Stimulated activated CD4-positive, alpha-beta T cell treated with anti-CD3 and anti-CD28 coated beads, Interleukin-12 subunit alpha, Interleukin-12 subunit beta, amount 100 ng/mL, for 4 hours (primary cell): ENCODE data around the gene MAPK12.

Experiments used
- DNase-seq: peaks from one replicate; pipeline ENCODE4 v3.0.0-alpha.2; 2020

MAPK12 gene

GRCh38 chr22:50298937-50299784 is 37.7 kb upstream of the MAPK12 start:
- no peak for DNase-seq

- no peak for DNase-seq
These were observed 36.8 kb upstream of the MAPK12 start for GRCh38 chr22:50298266-50298637.

GRCh38 chr22:50297510-50298265 is 36.2 kb upstream of the MAPK12 start:
- no peak for DNase-seq

GRCh38 chr22:50296658-50297490 is 35.4 kb upstream of the MAPK12 start:
- no peak for DNase-seq

DNA sequence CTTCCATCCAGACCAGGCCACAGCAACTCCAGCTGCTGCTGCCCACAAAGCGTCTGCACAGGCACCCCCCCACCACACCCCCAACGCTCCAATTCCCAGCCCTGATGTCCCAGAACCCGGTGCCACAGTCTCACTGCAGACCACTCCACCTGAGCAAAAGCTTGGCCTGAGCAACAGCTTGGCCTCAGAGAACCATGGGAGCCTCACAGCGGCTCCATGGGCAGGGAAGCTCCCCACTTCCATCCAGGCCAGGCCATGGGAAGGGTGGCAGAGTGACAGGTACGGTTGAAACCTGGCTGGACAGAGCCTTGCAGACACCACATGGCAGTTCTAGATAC is 32.8 kb upstream of the MAPK12 start:
- no peak for DNase-seq

- DNase-seq = no peak
These were observed 32.2 kb upstream of the MAPK12 start for GRCh38 chr22:50293441-50294318.

GRCh38 chr22:50292643-50293440 is 31.4 kb upstream of the MAPK12 start:
- DNase-seq = no peak

DNA sequence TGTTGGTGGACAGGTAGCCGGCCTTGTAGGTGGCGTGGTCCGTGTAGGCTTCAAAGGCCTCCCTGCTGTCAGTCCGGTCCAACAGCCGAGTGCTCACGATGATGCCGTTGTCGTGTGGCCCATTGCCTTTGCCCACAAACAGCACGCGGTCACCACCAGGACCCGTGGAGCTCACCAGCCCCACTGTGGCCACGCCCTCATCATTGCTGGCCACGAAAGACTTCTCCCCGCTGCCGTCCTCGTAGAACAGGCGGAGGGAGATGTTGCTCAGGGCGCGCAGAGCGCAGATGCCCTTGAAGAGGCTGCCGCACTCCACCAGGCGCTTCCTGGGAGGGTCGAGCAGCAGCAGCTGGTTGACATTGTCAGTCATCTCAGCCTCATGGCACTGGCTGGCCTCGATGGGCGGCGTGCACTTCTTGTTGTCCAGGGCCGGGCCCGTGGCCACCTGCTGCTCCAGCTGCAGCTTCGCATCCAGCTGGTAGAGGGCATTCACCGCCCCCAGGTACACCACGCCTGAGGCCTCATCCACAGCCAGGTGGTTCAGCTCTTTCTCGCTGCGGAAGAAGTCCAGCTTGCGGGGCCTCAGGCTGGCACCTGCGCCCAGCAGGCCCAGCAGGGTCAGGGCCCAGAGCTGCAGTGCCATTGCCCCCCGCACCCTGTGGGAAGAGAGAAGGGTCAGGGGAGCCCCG is 28.6 kb upstream of the MAPK12 start:
- no peak for DNase-seq

DNA sequence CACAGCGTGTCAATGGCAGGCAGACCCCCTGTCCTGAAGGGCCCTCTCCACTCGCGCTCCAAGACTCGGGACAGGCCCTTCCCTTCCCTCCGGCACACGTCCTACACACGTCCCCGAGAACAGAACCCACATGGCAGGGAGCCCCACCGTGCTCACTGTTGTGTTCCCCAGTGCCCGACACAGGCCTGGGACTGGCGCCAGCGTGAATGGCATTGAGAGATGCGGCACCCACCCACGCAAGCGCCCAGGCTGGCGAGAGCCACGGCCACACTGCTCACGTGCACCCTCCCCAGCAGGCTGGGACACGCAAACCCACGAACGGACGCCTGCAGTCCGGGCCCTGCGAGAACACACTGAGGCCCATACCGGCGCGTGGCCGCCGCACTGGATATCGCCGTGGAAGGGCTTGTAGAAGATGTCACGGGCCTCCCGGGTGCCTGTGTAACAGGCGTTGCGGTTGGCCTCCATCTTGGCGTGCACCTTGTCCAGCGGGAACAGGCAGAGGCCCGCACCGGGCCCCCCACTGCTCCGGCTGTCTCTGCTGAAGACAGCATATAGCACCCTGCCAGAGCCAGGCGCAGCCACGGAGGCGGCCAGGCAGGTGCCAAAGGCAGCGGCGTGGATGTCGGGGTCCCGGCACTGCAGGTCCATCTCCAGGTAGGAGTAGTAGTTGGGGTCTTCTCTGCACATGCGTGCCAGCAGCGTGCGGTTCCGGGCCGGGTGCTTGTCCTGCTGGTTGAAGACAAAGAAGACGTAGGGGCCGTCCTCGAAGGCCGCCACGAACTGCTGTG is 27.9 kb upstream of the MAPK12 start:
- no peak for DNase-seq

- DNase-seq = no peak
These were observed 26.2 kb upstream of the MAPK12 start for GRCh38 chr22:50287731-50288130.

GRCh38 chr22:50286701-50287318 is 25.3 kb upstream of the MAPK12 start:
- DNase-seq = no peak

- no peak for DNase-seq
These were observed 24.8 kb upstream of the MAPK12 start for GRCh38 chr22:50286275-50286674.

DNA sequence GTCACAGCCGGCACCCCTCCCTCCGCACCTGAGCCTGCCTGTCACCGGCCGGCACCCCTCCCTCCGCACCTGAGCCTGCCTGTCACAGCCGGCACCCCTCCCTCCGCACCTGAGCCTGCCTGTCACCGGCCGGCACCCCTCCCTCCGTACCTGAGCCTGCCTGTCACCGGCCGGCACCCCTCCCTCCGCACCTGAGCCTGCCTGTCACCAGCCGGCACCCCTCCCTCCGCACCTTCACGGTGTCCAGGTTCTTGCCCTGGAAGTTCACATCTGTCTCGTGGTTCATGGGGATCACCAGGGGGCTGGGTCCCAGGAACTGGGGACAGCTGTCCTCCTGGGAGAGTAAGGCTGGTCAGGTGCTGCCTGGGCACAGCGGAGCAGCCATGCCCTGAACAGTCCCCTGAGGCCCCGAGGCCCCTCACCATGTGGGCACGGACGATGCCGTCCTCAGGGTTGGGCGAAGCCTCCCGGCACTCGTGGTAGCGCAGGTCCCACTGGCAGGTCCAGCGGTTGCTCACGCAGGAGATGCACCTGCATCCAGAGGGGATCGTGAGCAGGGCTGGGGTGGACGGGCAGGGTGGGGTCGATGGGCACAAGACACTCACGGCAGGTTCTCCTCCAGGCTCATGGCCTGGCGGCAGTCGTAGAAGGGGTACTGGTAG is 24.2 kb upstream of the MAPK12 start:
- DNase-seq = no peak

DNA sequence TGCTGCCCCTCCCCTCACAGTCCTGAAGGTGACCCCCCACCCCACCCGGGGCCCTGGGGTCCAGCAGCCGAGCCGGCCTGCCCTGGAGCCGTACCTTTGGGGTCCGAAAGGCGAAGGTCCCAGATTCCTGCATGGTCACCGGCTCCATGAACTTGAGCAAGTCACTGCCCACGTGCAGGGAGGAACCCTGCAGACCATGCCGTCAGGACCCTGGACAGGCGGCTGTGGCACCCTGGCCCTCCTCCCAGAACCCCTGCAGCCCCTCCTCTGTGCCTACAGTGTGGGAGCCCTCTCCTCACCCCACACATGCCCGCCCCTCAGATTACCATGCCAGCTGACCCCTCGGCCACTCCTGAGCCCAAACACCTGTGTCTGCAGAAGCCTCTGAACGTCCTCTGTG is 23.0 kb upstream of the MAPK12 start:
- no peak for DNase-seq

DNA sequence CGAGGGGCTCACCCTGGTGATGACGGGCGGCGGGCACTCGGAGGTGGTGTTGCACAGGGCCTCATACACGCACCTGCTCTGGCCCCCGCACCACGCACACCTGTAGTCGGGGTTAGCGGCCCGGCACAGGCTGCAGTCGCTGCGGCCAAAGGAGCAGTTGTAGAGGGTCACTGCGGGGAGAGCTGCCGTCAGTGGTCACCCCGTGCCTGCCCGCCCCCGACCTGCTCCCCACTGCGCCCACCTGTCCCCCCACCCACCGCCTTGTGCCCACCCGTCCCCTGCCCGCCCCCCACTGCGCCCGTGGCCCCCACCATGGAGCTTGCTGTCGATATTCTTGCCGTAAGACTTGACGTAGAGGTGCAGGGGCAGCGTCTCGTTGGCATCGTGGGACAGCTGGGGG is 22.3 kb upstream of the MAPK12 start:
- no peak for DNase-seq

DNA sequence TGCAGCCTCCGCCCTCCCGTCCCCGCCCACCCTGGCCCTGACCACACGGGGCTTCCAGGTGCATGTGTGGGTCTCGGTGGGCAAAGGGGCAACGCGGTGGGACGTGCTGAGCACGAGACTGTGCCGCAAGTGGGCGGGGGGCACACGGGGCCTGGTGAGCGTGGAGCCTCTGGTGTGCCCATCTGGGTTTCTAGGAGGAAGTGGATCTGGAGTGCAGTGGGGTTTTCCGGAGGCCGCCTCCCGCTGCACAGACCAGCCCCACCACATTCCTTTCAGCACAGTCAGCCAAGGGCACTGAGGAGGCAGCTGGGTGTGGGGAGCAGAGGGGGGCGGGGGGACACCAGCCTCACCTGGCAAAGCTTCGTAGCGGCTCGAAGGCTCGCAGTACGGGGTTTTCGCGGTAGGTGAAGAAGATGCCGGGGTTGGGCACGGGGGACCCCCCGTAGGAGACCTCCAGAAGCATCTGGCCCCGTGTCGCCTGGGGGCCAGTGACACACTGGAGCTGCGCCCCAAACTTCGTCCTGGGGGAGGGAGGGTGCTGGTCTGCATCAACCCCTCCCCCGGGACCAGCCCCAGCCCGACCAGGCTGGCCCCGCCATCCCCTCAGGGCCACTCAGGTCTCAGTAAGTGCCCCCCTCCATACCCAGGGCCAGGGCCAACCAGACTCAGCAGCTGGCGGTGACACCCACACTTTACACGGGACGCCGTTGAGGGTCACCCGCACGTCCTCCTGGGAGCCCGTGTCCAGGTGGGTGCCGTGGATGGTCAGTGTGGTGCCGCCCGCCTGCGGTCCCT is 21.1 kb upstream of the MAPK12 start:
- DNase-seq = no peak

DNA sequence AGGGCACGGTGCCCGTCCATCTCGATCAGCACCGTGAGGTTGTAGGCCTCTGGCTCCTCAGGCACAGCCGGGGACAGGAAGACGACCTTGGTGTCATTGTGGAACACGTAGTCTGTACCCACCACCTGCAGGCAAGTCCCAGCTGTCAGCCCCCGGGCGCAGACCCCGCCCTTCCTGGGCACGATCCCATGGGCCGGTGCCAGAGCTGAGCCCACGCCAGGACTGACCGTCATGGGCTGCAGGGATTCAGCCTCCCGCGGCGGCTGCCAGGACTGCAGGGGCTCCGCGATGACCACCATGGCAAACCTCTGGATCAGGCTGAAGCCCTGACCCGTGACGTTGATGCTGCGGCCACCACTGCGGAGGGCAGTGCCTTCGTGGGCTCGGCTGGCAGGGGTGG is 20.5 kb upstream of the MAPK12 start:
- DNase-seq = no peak

DNA sequence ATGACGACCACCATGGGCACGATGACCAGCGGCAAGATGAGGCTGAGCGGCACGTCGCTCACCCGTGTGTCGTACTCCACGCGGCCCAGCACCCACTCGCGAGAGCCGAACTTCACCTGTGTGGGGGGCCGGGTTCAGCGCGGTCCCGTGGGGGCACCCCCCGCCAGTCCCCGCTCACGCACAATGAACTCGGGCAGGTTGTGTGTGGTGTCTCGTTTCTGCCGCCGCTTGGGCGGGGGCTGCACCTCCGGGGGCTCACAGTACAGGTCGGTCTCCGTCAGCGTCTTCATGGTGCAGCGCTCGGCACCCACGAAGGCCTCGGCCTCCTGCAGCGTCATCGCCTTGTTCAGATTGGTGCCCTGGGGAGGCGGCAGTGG is 19.9 kb upstream of the MAPK12 start:
- DNase-seq = no peak
